GM21423 (cell line): ENCODE measurements around the gene PRELP.
"Not testable (repeated sequence)": the region's sequence is repeated elsewhere in the genome, so short reads cannot be mapped to it uniquely, and the experiment has no call there.

Source experiments
- ATAC-seq: cut with Tn5 transposase; IDR thresholded peaks from one replicate; pipeline ENCODE4 v1.9.1; 2021; ENCODE audit warnings: mild to moderate bottlenecking, moderate library complexity; ENCODE audit not compliant: unreplicated experiment

The PRELP gene

DNA sequence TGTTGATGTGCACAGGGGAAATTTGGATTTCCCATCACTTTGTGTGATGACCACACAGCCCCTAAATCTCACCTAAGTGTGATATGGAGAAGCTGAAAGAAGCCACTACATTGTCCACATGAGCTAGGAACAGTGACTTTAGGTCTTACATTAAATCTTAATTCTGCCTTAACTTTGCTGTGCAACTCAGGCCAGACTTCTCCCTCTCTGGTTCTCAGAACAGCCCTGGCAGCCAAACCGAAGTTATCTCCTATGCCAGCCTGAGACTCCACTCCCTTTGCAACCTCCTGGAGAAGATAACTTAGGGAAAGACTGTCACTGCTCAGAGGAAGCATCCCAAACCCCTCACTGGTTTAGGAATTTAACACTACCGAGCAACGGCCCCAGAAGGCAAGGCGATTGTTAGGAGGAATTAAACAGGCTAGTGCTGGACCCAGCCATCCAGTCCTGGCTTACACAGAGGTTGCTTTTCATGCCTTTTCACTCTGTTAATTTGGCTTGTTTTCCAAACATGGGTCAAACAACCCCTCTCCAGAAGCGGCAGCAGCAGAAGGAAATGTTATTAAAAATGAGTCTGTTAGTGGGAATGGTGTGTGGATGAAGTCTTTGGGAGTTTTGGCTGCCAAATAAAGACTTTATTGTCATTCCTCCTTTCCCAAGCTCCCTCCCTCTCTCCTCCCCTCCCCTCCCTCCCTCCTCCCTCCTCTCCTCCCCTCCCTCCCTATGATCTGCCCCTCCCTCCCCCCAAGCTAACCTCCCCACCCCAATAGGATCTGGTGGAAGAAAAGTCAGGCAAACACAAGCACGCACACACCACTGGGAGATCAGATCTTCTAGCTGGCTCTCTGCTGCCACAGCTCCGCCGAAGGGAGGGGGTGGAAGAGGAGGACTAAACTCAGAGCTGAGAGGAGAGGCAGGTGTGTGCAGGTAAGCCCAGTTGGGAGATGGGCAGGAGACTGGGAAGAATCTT, at the start of gene PRELP:
Gene PRELP, plus strand, starts transcription at position 795 of the 970 bp plus-strand sequence. CDS start 7,379 bp downstream, outside the sequence.
- no peak for ATAC-seq

DNA sequence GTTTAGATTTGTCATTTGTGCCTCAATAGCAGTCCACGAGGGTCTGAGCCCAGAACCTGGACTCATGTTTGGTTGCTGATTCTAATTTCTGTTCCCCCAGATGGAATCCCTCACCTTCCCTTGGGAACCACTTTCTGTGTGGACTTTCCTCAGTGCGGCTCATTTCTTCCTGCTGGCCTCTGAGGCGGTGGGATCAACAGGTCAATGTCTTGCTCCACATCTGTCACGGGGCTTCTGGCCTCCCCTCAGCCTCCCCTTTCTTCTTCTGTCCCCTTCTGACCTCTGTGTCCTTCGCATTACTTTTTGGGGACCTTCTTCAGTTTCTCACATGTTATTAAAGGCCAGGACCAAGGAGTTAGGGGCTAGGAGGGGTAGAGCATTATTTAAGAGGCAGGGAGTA, 49.2 kb upstream of the PRELP start:
- no peak for ATAC-seq

DNA sequence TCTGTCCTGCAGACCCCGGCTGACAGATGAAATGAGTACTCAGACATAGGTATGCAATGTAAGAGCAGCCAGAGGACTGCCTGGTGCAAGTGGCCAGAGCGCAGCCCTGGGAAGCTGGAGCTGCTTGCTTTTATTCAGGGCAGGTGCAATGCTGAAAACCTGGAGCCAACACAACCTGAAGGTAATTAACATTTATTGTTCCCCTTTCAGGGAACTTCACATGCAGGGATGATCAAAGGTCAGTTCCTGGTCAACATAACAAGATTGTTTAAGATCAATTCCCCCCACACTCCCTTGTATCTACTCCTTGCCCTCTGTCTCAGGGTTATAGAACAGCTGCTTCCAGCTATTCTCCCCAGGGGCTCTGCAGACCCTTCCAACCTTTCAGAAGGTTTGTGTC, 48.7 kb upstream of the PRELP start:
- ATAC-seq, result no peak

DNA sequence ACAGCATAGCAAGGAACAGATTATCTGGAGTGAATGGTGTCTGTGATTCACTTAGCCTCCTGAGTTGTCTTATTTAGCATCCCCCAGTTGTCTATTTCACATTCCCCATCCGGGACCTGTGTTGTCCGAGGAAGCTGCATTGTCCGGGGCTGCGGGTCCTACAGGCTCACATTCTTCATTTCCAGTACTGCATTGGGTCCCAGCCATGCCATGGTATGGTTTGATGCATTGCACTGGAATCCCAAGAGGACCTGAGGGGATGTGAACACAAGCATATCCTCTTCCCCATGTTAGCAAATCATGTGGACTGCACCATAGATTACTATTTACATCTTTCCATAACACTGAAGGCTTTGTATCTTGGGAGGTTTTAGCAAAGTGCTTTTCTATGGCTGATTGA, 48.2 kb upstream of the PRELP start:
- no peak for ATAC-seq

DNA sequence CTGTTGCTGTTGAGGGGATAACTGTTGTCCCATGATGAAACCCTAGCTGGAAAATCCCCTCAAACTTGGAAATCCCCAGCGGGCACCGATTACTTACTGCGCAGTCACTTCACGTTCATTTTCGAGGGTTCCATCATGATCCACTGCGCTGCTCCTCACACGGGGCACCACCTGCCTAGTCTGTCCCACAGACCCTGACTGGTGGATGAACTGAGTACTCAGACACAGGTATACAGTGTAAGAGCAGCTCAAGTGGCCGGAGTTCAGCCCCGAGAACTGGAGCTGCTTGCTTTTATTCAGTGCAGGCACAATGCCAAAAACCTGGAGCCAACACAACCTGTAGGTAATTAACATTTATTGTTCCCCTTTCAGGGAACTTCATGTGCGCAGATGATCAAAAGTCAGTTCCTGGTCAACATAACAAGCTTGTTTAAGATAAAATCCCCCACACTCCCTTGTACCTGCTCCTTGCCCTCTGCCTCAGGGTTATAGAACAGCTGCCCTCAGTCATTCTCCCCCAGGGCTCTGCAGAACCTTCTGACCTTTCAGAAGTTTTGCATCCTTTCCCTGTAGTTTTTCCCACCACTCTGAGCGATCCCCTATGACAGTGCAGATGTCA, 46.5 kb upstream of the PRELP start:
- no peak for ATAC-seq

DNA sequence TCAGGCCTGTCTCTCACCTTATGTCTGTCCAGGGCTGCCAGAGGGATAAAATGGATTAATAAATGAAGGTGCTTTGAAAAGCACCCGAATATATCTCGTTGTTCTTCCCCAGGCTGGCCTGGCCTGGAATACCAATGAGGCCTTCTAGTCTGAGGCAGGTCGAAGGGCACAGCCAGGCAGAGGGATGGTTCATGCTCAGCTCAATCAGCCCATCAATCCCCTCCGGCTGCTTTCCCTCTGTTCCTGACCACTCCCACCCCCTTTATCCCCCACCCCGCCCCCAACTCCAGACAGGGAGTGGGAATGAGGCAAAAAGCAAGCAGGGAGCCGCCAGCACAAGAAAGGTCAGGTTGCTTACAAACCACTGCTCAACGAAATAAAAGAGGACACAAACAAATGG, 40.0 kb upstream of the PRELP start:
- no peak for ATAC-seq

DNA sequence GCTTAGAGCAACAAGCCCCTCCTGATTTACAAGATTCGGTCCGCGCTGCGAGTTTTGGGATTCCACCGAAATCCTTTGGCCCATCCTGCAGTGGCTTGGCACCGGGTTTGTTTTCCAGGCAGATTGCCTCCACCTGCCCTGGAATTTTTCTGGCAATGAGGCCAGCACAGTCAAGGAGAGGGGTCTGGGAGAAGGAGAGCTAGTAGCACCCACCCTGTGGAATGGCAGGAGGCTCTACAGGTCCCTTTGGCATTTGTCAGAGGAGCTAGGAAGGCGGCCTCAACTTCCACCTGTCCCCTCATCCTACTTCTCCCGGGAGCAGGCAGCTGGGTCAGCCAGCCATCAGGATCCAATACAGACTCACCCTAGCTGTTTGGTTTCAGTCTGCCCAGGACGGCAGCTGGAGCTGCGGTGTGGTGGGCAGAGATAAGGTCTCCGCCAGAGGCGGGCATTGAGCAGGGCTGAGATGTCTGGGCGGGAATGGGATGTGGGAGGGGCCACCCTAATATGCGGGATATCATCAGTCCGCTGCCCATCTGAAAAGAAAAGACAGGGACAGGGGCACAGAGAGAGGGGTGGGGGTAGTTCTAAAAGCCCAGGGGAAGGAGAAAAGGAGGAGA, 37.8 kb upstream of the PRELP start:
- no peak for ATAC-seq

DNA sequence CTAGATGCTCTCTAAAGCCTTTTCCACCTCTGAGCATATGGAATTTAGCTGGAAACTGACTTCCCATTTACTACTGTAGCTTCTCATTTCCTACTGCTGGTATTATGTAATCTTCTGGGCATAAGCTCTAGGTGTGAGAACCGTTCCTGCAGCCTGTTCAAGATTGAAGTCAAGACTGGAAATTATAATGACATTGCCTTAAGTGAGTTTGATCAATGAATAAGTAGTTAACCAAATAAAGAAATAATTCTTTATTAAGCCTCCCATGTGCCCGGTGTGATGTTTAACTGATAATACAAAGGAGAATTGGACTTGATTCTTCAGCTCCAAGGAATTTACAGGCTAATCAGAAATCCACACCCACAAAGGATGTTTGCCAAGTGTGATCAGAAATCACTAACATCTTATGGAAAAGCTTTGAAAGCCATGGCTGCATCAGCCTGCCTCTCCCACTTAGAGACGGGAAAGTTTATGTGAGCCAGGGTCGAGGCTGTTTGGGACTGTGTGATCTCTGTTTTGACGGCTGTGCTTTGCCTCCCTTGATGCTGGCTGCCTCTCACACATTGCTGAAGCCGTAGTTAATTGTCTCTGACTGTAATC, 36.4 kb upstream of the PRELP start:
- no peak for ATAC-seq

DNA sequence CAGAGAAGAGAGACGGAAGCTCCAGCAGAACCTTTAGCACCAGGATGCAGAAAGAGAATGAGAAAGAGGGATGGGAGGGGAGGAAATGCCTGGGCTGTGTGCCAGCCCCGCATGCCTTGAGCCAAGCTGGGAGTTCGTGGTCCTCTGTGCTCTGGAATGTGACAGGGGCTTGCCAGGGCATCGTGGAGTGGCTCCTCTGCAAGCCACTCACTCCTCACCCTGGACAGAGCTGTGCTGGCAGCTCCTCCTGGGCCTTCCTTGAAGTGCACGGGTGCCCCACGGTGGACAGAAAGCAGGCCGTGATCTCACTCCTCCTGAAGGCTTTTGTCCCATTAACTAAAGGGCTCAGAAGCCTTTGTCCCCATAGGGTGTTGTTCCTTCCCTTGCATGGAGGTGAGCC, 34.8 kb upstream of the PRELP start:
- no peak for ATAC-seq

DNA sequence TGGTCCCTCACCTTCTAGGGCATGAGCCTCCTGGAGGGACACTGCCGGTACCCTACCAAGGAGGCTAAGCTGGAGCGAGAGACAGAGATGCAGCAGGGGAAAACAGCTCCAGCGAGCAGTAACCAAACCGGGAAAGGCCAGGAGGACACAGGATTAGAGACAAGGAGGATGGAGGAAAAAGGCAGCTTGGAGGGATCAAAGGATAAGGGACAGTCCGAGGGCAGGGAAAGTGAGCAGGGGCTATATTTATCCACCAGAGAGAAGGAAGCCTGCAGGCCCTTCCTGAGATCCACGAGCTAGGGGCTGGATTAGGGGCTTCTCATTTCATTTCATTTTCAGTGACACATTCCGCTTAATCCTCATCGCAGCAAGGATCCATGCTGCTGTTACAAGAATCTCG, 33.8 kb upstream of the PRELP start:
- ATAC-seq, result no peak

DNA sequence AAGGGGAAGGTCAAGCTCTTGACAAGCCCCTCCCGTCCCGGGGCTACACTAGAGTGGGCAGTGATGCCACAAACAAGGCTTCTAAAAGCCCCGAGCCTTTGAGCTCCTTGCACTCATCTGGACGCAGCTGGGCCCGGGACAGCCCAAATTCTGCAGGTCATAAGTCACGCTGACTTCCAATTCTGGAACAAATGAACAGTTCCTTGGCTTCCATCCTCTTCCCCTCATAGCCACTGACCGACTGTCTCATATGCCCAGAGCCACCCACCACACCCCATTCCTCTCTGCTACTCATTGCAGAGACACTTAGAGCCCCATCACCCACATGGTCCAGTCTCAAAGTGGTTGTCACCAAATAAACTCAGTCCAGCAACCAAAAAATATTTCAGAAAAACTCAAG, 32.8 kb upstream of the PRELP start:
- no peak for ATAC-seq

DNA sequence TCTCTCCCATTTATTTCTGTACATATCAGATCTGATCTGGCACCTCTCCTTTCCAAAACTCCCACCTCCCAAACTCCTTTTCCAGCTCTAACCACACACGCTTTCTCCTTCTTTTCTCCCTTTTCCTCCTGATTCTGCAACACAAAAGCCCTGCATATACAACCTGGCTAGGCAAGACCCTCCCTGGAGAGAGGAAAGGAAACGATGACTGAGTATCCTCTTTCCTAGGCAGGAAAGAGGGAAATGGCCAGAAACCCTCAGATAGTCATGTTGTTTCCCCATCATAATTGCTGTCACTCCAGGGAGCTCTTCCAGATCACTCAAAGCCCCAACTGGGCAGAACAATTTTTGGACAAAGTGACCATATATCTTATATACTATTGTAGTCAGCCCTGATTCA, 32.3 kb upstream of the PRELP start:
- ATAC-seq, result no peak

DNA sequence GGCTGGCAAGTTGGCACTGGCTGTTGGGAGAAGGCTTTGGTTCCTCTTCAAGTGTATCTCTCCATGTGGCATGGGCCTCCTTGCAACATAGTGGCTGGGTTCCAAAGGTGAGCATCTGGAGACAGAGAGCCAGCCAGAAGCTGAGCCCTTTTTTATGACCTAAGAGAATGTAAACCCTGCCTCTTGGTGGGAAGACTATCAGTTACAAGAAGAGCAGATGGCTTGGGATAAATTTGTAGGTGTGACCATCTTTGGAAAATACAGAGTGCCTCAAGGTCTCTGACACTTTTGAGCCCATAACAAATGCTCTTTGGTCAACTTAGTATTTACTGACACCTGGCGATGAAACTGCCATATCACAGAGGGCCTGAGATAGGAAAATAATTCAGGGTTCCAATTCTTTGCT, 31.4 kb upstream of the PRELP start:
- ATAC-seq, result no peak

DNA sequence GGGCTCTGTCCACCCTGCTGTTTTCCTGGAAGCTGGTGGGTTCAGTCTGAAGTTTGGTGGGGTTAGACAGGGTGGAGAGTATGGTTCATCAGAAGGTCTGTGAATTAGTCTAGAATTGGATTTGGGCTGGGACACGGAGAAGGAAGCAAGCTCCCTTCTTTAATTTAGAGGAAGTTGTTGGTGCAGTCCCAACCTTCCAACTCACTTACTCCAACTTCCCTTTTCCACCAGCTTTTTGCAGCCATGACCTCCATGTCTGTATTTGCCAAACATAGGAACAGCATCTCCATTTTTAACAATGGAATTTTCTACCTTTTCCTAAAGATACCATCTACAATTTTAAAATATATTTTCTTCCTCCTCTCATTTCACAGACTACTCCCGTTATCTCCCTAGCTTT, 28.5 kb upstream of the PRELP start:
- no peak for ATAC-seq

DNA sequence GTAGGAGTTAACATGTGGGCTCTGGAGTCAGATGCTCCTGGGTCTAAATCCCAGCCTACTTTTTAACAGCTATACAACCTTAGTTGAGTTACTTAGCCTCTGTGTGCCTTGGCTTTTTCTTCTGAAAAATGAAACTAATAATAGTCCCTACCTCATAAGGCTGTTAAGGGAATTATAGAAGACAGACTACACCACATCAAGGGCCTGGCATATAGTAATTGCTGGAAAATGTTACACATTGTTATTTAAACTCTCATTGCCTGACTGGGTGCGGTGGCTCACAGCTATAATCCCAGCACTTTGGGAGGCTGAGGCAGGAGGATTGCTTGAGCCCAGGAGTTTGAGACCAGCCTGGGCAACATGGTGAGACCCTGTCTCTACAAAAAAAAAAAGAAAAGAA, 28.0 kb upstream of the PRELP start:
- ATAC-seq, result not testable (repeated sequence)

DNA sequence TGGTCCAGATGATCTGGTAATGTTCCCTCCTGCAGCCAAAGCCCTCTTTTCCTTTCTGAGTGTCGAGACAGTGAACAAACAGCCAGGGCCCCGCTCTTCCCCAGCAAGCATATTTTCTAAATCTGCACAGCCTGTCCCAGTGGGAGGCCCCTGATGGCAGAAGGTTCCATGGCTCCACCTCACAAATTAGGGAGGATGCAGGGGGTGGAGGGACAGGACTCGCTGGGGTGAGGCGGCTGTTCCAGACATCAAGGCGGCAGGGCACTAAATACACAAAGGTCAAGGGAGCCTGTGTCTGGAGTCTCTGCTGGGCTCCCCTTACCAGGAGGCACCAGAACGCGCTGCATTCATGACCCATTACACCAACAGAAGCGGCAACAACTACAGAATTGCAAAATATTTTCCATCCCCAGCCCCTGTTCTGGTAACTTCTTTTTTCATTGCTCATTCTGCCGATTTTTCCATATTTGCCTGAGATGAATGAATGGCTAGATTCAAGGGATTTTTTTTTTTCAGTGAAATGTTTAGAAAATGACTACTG, 27.0 kb upstream of the PRELP start:
- ATAC-seq, result no peak

DNA sequence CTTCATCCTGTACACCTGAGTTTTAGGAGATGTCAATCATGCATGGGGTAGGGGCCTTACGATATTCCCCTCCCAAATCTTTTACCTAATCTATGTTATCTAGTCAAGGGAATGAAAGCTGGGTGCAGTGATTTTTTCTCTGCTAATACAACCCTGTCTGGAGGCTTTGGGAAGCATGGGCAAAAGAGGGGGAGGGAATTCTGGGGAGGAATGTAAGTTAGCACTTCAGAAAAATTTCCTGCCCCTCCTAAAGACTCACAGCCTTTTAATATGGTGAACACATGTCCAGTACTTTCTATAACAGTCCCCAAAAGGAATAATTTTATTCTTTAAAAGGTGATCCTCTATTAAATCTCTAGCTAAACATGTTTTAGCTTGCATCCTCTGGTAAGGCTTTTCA, 25.6 kb upstream of the PRELP start:
- no peak for ATAC-seq

DNA sequence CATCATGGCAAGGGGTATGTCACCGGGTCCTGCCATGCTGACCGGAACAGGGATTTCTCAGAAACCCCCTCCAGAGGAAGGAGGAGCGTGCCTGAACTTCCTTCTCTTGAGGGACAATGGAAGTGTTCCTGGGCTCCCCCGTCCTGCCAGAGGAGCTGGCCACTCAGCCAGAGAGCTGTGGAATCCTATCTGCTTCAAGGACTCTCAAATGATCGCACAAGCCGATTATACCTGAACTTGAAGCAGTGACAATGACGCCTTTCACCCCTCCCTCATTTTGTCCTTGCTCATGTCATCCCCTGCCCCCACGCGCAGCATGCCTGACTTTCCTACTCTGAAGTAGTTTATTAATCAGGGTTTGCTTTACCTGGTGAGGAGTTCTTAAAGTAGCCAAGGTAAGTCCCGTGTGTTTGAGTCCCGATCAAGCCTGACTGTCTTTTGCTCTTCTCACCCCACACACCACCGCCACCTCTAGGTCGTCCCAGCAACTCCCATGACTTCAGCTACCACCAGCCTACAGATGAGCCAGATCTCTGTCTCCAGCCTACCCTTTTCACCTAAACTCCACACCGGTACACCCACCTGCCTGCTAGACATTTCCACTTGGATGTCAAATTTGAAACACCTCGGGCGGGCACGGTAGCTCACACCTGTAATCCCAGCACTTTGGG, 25.0 kb upstream of the PRELP start:
- ATAC-seq, result no peak

DNA sequence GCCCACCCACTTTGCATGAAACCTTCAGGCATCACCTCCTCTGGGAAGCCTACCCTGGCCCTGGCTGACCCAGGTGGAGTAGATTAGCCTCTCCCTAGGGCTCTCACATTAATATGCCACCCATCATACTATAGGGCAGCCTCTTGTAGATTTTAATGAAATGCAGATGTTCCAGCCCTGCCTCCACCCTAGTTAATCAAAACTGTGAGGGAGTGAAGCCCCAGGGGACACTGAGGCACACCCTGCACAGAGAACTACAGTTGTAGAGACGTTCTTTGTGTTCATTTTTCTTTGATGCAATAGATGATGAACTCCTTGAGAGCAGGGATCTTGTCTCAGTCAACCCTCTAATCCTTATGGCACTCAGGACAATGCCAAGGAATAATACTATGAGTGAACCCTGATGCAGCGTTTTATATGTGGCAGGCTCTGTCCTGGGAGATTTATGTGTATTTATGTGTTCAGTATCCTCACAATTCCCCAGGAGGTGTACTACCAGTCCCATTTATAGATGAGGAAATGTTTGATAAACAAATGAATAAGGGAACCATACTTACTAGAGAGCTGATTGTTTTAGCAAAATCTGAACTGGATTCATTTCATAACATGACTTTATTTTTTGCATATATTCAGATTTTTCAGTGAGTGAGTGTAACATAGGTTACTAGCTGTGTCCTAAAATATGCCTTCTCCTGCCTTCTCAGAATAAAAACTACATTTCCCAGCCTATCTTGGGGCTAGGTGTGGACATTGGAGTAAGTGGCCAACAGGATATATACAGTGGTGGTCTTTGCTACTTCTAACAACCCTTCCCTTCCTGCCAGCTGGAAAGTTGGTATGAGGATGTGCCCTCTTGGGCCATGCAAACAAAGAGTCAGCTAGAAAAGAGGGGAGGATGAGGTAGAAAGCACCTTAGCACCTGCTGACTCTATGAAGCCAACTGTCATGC, 23.5 kb upstream of the PRELP start:
- no peak for ATAC-seq

DNA sequence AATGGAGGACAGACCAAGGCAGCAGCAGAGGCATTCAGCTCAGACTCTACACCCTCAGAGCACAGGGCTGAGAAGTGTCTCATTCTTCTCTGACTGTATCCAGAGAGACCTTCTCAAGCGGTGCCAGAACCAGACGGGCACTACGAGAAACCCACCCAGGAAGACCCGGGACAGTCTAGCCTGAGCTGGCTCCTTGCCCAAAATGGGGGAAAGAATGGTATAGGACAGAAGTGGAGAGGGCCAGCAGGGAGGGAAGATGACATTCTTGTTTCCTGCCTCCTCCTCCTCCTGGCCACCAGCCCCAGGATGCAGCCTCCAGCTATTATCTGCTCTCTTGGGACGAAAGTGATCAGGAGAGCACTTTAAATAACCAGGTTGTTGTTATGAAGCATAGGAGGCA, 22.6 kb upstream of the PRELP start:
- no peak for ATAC-seq
